GM23248 (cell line): ENCODE results near the gene RNF207. TPM values are rescaled to one million over a fixed set of nuclear protein-coding genes. Genes with fewer than 3 reads are reported as not detected.

ENCODE experiments used
- DNase-seq: peaks from one replicate; pipeline ENCODE4 v3.0.0-alpha.2; 2015
- H2AFZ ChIP-seq: fragments of 200-600 bp; sonication (generic); 2 replicates; pipeline ENCODE4 v1.6.1; 2016; ENCODE audit warnings: antibody characterized with exemption
- H3F3A ChIP-seq: fragments of 200-600 bp; sonication (generic); 2 replicates; pipeline ENCODE4 v1.6.1; 2016; ENCODE audit warnings: mild to moderate bottlenecking, antibody characterized with exemption, mixed run types; ENCODE audit not compliant: insufficient read depth
- H3K27ac ChIP-seq: fragments of 200-600 bp; sonication (generic); 2 replicates; pipeline ENCODE4 v1.5.1; 2016; ENCODE audit warnings: mild to moderate bottlenecking
- H3K27me3 ChIP-seq: fragments of 200-600 bp; sonication (generic); replicated peaks from 2 replicates; pipeline ENCODE4 v1.6.1; 2016; ENCODE audit warnings: mild to moderate bottlenecking; ENCODE audit not compliant: insufficient read depth
- H3K36me3 ChIP-seq: fragments of 200-600 bp; sonication (generic); 2 replicates; pipeline ENCODE4 v1.6.1; 2016; ENCODE audit warnings: low read depth, mild to moderate bottlenecking
- H3K4me1 ChIP-seq: fragments of 200-600 bp; sonication (generic); 2 replicates; pipeline ENCODE4 v1.6.1; 2016; ENCODE audit warnings: mild to moderate bottlenecking; ENCODE audit not compliant: insufficient read depth
- H3K4me2 ChIP-seq: fragments of 200-600 bp; sonication (generic); one replicate; pipeline ENCODE4 v1.6.1; 2016; ENCODE audit warnings: mild to moderate bottlenecking; ENCODE audit not compliant: unreplicated experiment
- H3K4me3 ChIP-seq: fragments of 200-600 bp; sonication (generic); 2 replicates; pipeline ENCODE4 v1.5.1; 2016; ENCODE audit warnings: mild to moderate bottlenecking
- H3K79me2 ChIP-seq: fragments of 200-600 bp; sonication (generic); 2 replicates; pipeline ENCODE4 v1.6.1; 2016; ENCODE audit warnings: mild to moderate bottlenecking; ENCODE audit not compliant: insufficient read depth
- H3K9ac ChIP-seq: fragments of 200-600 bp; sonication (generic); 2 replicates; pipeline ENCODE4 v1.6.1; 2016; ENCODE audit warnings: mild to moderate bottlenecking
- H3K9me2 ChIP-seq: fragments of 200-600 bp; sonication (generic); 2 replicates; pipeline ENCODE4 v1.6.1; 2016; ENCODE audit warnings: mixed run types, mild to moderate bottlenecking, moderate library complexity; ENCODE audit not compliant: insufficient read depth
- H3K9me3 ChIP-seq: fragments of 200-600 bp; sonication (generic); one replicate; pipeline ENCODE4 v1.6.1; 2017; ENCODE audit warnings: low read depth
- H4K20me1 ChIP-seq: fragments of 200-600 bp; sonication (generic); 2 replicates; pipeline ENCODE4 v1.6.0; 2016; ENCODE audit not compliant: insufficient read depth
- EZH2 ChIP-seq: fragments of 200-600 bp; sonication (generic); IDR thresholded peaks from 2 replicates; pipeline ENCODE4 v1.6.1; 2018; ENCODE audit warnings: antibody characterized with exemption, mild to moderate bottlenecking; ENCODE audit not compliant: insufficient read depth, poor library complexity, severe bottlenecking
- EZH2phosphoT487 ChIP-seq: fragments of 200-600 bp; sonication (generic); IDR thresholded peaks from 2 replicates; pipeline ENCODE4 v1.6.1; 2018; ENCODE audit warnings: antibody characterized with exemption, moderate library complexity, mild to moderate bottlenecking, low read depth; ENCODE audit not compliant: insufficient read depth
- WGBS, 2 experiments: methylation state at CpG; one replicate each; pipeline ENCODE4 v1.1.6; 2015 to 2017; ENCODE audit warnings: low lambda C conversion rate in 2 of 2, low coverage in 1 of 2; ENCODE audit errors: missing lambda C conversion rate in 2 of 2; 5-methylcytosine and 5-hydroxymethylcytosine counted together
- in situ Hi-C: fragments of 300-500 bp; cut with MboI; formaldehyde crosslinking; loops from 2 replicates; pipeline ENCODE4 v1.15.0; 2020
- polyA plus RNA-seq: library from polyadenylated mRNA; unstranded; fragments of >200 nt; fragmentation: Nextera tagmentation; extraction: Ambion mirVana; gene quantifications from 2 replicates; pipeline ENCODE4 v1.2.1, GENCODE V29; 2016
- total RNA-seq: library from RNA; depleted of rRNA; stranded (reverse); fragments of >200 nt; shearing (Covaris generic); gene quantifications from 2 replicates; pipeline ENCODE4 v1.2.3, GENCODE V29; 2014

RNF207 gene
- total and polyA plus RNA-seq, 2 experiments from 2014 or later: 8.6 to 30.3 TPM

DNA sequence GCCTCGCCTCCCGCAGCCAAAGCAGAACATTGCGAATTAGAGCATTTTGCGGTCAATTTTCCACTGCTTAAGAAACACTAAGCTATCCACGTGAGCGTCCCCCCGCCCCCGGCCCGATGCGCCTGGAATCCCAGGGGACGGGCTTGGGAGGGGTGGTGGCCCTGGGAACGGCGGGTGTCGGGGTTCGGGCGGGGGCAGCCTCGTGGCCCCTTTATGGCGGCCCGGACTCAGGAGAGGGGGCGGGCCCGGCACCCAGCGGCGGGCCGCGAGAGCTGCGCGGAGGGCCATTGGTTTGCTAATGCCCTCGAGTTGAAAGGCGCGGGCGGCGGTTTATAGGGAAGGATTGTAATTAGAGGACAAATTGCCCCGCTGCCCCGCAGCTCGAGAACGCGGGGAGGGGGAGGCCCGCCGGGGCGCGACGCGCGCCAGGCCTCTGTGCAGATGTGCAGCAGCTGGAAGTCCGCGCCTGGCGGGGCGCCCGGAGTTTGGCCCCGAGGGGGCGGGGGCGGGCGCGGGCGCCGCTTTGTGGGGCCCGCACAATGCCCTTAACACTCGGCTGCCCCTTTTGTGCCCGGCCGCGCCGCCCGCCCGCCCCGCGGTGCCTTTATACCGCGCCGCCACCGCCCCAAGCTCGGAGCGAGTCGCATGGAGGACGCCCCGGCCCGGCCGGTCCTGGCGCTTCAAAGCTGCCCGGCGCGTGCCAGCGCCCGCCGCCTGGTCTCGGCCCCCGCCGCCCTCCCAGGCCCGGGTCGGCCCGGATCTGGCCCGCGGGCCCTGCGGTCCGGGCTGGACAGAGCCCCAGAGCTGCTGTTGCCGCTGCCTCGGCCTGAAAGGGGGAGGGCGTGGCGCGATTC lies 36.2 kb downstream of the RNF207 start:
- Histone ChIP-seq H3K4me2 (peak overlapping the region; percentile 8), H3K4me1 (0 out of 2 replicates have a peak, but pooled peaks cover 4% of the 10 kb centered on the region), H3K27me3 (peaks cover 23% of the 10 kb centered on the region), H2AFZ (no peak overlapping the region), H3K36me3 (no peaks in the 10 kb centered on the region), H3K27ac (no peak overlapping the region), H3K9me2 (no peaks in the 10 kb centered on the region), H3K9me3 (no peaks in the 10 kb centered on the region), H3K9ac (no peak overlapping the region), H3K4me3 (0 out of 2 replicates have a peak overlapping the region, but pooled peaks have one; percentile 2), H4K20me1 (no peaks in the 10 kb centered on the region), H3K79me2 (no peaks in the 10 kb centered on the region), H3F3A (no peaks in the 10 kb centered on the region)
- 1 to 2% methylated on average over 30 to 56 of the region's 99 CpGs for WGBS, 2 experiments
- TF ChIP-seq EZH2: peak; percentile 92
- TF ChIP-seq EZH2phosphoT487: no peak
- in situ Hi-C loops: no loop called here
- peak; percentile 41 for DNase-seq

DNA sequence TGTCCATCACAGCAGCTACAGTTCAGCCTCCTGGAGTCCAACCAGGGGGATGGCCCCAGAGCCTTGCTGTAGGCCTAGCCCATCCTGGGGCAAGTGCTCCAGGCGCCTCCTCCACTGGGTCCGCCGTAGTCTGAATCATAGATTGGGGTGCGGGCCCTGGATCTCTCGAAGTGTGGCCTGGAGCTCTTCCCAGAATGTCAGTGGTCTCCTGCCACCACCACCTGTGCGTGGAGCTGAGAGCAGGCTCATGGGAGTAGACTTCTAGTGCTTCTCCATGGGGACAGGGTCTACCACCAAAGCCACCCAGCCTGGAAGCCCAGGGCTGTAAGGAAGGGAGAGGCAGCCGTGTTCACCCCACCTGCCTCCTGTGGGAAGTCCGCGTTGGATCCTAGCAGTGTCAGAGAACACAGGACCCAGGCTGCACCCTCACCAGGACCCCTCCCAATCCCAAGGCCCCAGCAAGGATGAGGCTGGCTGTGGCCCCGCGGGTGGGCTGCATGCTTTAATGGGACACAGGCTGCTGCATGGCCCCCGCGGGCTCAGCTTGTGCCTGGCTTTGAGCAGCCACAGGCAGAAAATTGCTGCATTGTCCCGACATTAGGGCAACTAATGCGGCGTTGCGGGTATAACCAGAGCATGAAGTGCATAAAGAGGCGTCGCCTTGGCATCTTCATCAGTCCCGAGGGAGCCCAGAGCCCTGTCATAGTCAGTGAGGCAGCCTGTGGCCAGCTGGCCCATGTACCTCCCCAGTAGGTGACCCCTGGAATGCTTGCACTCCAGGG lies 37.3 kb downstream of the RNF207 start:
- Histone ChIP-seq H3K36me3 (no peaks in the 10 kb centered on the region), H3K4me2 (no peak overlapping the region), H2AFZ (no peak overlapping the region), H3K79me2 (no peaks in the 10 kb centered on the region), H3K4me1 (0 out of 2 replicates have a peak, but pooled peaks cover 4% of the 10 kb centered on the region), H3K9me3 (no peaks in the 10 kb centered on the region), H3K4me3 (no peak overlapping the region), H3K27ac (no peak overlapping the region), H3K9ac (no peak overlapping the region), H3K27me3 (peaks cover 23% of the 10 kb centered on the region), H3F3A (no peaks in the 10 kb centered on the region), H4K20me1 (no peaks in the 10 kb centered on the region), H3K9me2 (no peaks in the 10 kb centered on the region)
- 48 to 52% methylated on average over 20 of the region's 20 CpGs for WGBS, 2 experiments
- in situ Hi-C loops: no loop called here
- DNase-seq: no peak
- TF ChIP-seq EZH2phosphoT487 (no peak), EZH2 (no peak)

DNA sequence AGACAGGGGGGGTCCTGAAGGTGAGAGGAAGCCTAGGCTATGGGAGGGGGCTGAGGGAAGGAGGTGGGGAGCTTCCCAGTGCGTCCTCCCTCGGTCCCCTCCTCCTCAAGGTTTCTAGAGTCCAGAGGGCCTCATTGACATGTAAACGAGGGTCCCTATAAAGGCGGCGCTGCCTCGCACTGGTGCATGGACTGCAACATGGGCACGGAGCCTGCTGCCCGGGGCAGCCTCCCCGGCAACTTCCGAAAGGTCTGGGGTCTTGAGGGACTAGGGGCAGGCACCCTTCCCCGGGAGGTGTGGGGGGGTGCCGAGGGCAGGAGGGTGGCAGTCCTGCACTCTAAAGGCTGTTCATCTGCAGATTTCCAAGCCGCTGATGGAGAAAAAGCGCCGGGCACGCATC lies 38.1 kb downstream of the RNF207 start, which contains the start of gene HES3:
HES3 (plus strand) TSS at position 187 of the 400 bp plus-strand sequence; CDS start at position 374, 187 bp downstream.
- no peak within 1 kb of the TSS for H3K4me2 ChIP-seq

GRCh38 chr1:6244401-6245049 lies 38.6 kb downstream of the RNF207 start:
- TF ChIP-seq EZH2phosphoT487 (no peak), EZH2 (no peak)

More for the DNA sequence above, 38.1 kb downstream of the RNF207 start, which contains the start of gene HES3:
- Histone ChIP-seq H3K4me3 (no peak within 1 kb of the TSS), H3F3A (no peaks in the 10 kb centered on the region), H3K9me3 (no peaks in the 10 kb centered on the region), H4K20me1 (no peaks in the 10 kb centered on the region), H3K79me2 (no peaks in the 10 kb centered on the region), H2AFZ (no peak within 1 kb of the TSS), H3K9me2 (no peaks in the 10 kb centered on the region), H3K27ac (no peak within 1 kb of the TSS), H3K27me3 (peaks cover 23% of the 10 kb centered on the region), H3K9ac (no peak within 1 kb of the TSS), H3K36me3 (no peaks in the 10 kb centered on the region), H3K4me1 (0 out of 2 replicates have a peak, but pooled peaks cover 4% of the 10 kb centered on the region)
- no peak for DNase-seq
- in situ Hi-C loops: no loop called here
- no peak for TF ChIP-seq EZH2phosphoT487
- TF ChIP-seq EZH2: peak; percentile 53
- WGBS, 2 experiments: 6 to 10% methylated on average over 14 to 16 of the region's 16 CpGs

More at GRCh38 chr1:6244401-6245049, 38.6 kb downstream of the RNF207 start:
- Histone ChIP-seq H3K4me1 (0 out of 2 replicates have a peak, but pooled peaks cover 4% of the 10 kb centered on the region), H4K20me1 (no peaks in the 10 kb centered on the region), H2AFZ (no peak overlapping the region), H3K9me3 (no peaks in the 10 kb centered on the region), H3K27me3 (peaks cover 23% of the 10 kb centered on the region), H3K79me2 (no peaks in the 10 kb centered on the region), H3K4me3 (no peak overlapping the region), H3K36me3 (no peaks in the 10 kb centered on the region), H3F3A (no peaks in the 10 kb centered on the region), H3K27ac (no peak overlapping the region), H3K9me2 (no peaks in the 10 kb centered on the region), H3K4me2 (no peak overlapping the region), H3K9ac (no peak overlapping the region)
- in situ Hi-C loops: loop anchor here (5.0 kb wide), 1 partner anchor 98 kb away; no protein-coding TSS in a partner anchor
- WGBS, 2 experiments: 6 to 9% methylated on average over 12 to 24 of the region's 24 CpGs
- no peak for DNase-seq
